ENCODE data around the gene BACH2. TPM values are rescaled to one million over a fixed set of nuclear protein-coding genes. Genes with fewer than 3 reads are reported as not detected.

The BACH2 gene
- total and polyA plus RNA-seq, 5 donors, result 0.61 to 2.8 (median 1.5) TPM

GRCh38 chr6:90274451-90275030, 22.1 kb downstream of the BACH2 start:
- no peaks in the 10 kb centered on the region for H3K9me3 ChIP-seq (ENCODE audit: control insufficient read depth, low read length)
- no peak overlapping the region for H3K27ac ChIP-seq (ENCODE audit: low read length)
- 85% methylated on average over 9 of the region's 9 CpGs for WGBS
- intact Hi-C loops (cut with DNase I), result loop anchor here in 1 of 4 donors (10.0 kb wide), 1 partner anchor 50 kb away; no protein-coding TSS in a partner anchor
- no peaks in the 10 kb centered on the region for H3K4me1 ChIP-seq (ENCODE audit: control insufficient read depth, insufficient read depth, low read length)
- H3K27me3 ChIP-seq (ENCODE audit: control insufficient read depth, insufficient read depth), result no peaks in the 10 kb centered on the region
- DNase-seq (peak in 1 of 3 donors; percentile 41), ATAC-seq (no peak)
- no peak overlapping the region for H3K4me3 ChIP-seq (ENCODE audit: low read length)

GRCh38 chr6:90273863-90274262, 22.8 kb downstream of the BACH2 start:
- 83% methylated on average over 5 of the region's 5 CpGs for WGBS
- no peak for ATAC-seq
- Histone ChIP-seq H3K27ac (ENCODE audit: low read length) (no peak overlapping the region), H3K9me3 (ENCODE audit: control insufficient read depth, low read length) (no peaks in the 10 kb centered on the region), H3K4me1 (ENCODE audit: control insufficient read depth, insufficient read depth, low read length) (no peaks in the 10 kb centered on the region), H3K4me3 (ENCODE audit: low read length) (no peak overlapping the region), H3K27me3 (ENCODE audit: control insufficient read depth, insufficient read depth) (no peaks in the 10 kb centered on the region)
- DNase-seq, result no peak
- intact Hi-C loops (cut with DNase I), result loop anchor here in 1 of 4 donors (10.0 kb wide), 1 partner anchor 49 kb away; no protein-coding TSS in a partner anchor

- Histone ChIP-seq H3K27ac (ENCODE audit: low read length) (no peak overlapping the region), H3K27me3 (ENCODE audit: control insufficient read depth, insufficient read depth) (no peaks in the 10 kb centered on the region), H3K4me1 (ENCODE audit: control insufficient read depth, insufficient read depth, low read length) (no peaks in the 10 kb centered on the region), H3K9me3 (ENCODE audit: control insufficient read depth, low read length) (no peaks in the 10 kb centered on the region), H3K4me3 (ENCODE audit: low read length) (no peak overlapping the region)
- ATAC-seq, result no peak
- intact Hi-C loops (cut with DNase I), result loop anchor here in 1 of 4 donors (10.0 kb wide), 1 partner anchor 48 kb away; no protein-coding TSS in a partner anchor
- WGBS, result 97% methylated on average over 5 of the region's 5 CpGs
- DNase-seq, result no peak
Observed at GRCh38 chr6:90272895-90273294, 23.7 kb downstream of the BACH2 start.

- DNase-seq, result no peak
- Histone ChIP-seq H3K9me3 (ENCODE audit: control insufficient read depth, low read length) (no peaks in the 10 kb centered on the region), H3K4me1 (ENCODE audit: control insufficient read depth, insufficient read depth, low read length) (no peaks in the 10 kb centered on the region), H3K27me3 (ENCODE audit: control insufficient read depth, insufficient read depth) (no peaks in the 10 kb centered on the region), H3K4me3 (ENCODE audit: low read length) (no peak overlapping the region), H3K27ac (ENCODE audit: low read length) (no peak overlapping the region)
- ATAC-seq, result no peak
- WGBS, result 71% methylated on average over 7 of the region's 7 CpGs
- intact Hi-C loops (cut with DNase I), result loop anchor here in 1 of 4 donors (10.0 kb wide), 1 partner anchor 47 kb away; no protein-coding TSS in a partner anchor
Observed at GRCh38 chr6:90271831-90272230, 24.8 kb downstream of the BACH2 start.

- intact Hi-C loops (cut with DNase I), result no loop called here
- no peak for DNase-seq
Observed at GRCh38 chr6:90269334-90269733, 27.3 kb downstream of the BACH2 start.

GRCh38 chr6:90268178-90268577, 28.5 kb downstream of the BACH2 start:
- no peak for DNase-seq
- no peak overlapping the region for H3K27ac ChIP-seq (ENCODE audit: low read length)
- no peak for ATAC-seq
- intact Hi-C loops (cut with DNase I), result no loop called here
- WGBS, result 82% methylated on average over 3 of the region's 3 CpGs
- H3K4me3 ChIP-seq (ENCODE audit: low read length), result no peak overlapping the region
- no peaks in the 10 kb centered on the region for H3K27me3 ChIP-seq (ENCODE audit: control insufficient read depth, insufficient read depth)
- no peaks in the 10 kb centered on the region for H3K4me1 ChIP-seq (ENCODE audit: control insufficient read depth, insufficient read depth, low read length)
- H3K9me3 ChIP-seq (ENCODE audit: control insufficient read depth, low read length), result no peaks in the 10 kb centered on the region

More at GRCh38 chr6:90269334-90269733, 27.3 kb downstream of the BACH2 start:
- no peak overlapping the region for H3K27ac ChIP-seq (ENCODE audit: low read length)
- H3K4me1 ChIP-seq (ENCODE audit: control insufficient read depth, insufficient read depth, low read length), result no peaks in the 10 kb centered on the region
- no peaks in the 10 kb centered on the region for H3K27me3 ChIP-seq (ENCODE audit: control insufficient read depth, insufficient read depth)
- 91% methylated on average over 1 of the region's 1 CpG for WGBS
- no peaks in the 10 kb centered on the region for H3K9me3 ChIP-seq (ENCODE audit: control insufficient read depth, low read length)
- no peak for ATAC-seq
- no peak overlapping the region for H3K4me3 ChIP-seq (ENCODE audit: low read length)

- Histone ChIP-seq H3K9me3 (ENCODE audit: control insufficient read depth, low read length) (no peaks in the 10 kb centered on the region), H3K27ac (ENCODE audit: low read length) (no peak overlapping the region), H3K27me3 (ENCODE audit: control insufficient read depth, insufficient read depth) (no peaks in the 10 kb centered on the region), H3K4me3 (ENCODE audit: low read length) (no peak overlapping the region), H3K4me1 (ENCODE audit: control insufficient read depth, insufficient read depth, low read length) (no peaks in the 10 kb centered on the region)
- DNase-seq (no peak), ATAC-seq (no peak)
- WGBS, result 83% methylated on average over 6 of the region's 6 CpGs
- intact Hi-C loops (cut with DNase I), result no loop called here
Observed at GRCh38 chr6:90266905-90267621, 29.6 kb downstream of the BACH2 start.

- no peaks in the 10 kb centered on the region for H3K27me3 ChIP-seq (ENCODE audit: control insufficient read depth, insufficient read depth)
- no peak for ATAC-seq
- intact Hi-C loops (cut with DNase I), result no loop called here
- H3K4me3 ChIP-seq (ENCODE audit: low read length), result no peak overlapping the region
- H3K9me3 ChIP-seq (ENCODE audit: control insufficient read depth, low read length), result no peaks in the 10 kb centered on the region
- H3K27ac ChIP-seq (ENCODE audit: low read length), result no peak overlapping the region
- no peaks in the 10 kb centered on the region for H3K4me1 ChIP-seq (ENCODE audit: control insufficient read depth, insufficient read depth, low read length)
- 84% methylated on average over 2 of the region's 2 CpGs for WGBS
- DNase-seq, result no peak
Observed at GRCh38 chr6:90264561-90264960, 32.1 kb downstream of the BACH2 start.

- no peak for ATAC-seq
- DNase-seq, result no peak
- no peaks in the 10 kb centered on the region for H3K4me1 ChIP-seq (ENCODE audit: control insufficient read depth, insufficient read depth, low read length)
- no peak overlapping the region for H3K4me3 ChIP-seq (ENCODE audit: low read length)
- H3K27me3 ChIP-seq (ENCODE audit: control insufficient read depth, insufficient read depth), result no peaks in the 10 kb centered on the region
- H3K9me3 ChIP-seq (ENCODE audit: control insufficient read depth, low read length), result no peaks in the 10 kb centered on the region
- intact Hi-C loops (cut with DNase I), result no loop called here
- no peak overlapping the region for H3K27ac ChIP-seq (ENCODE audit: low read length)
Observed at GRCh38 chr6:90263633-90264032, 33.0 kb downstream of the BACH2 start.

- intact Hi-C loops (cut with DNase I), result no loop called here
- no peak for DNase-seq
- H3K9me3 ChIP-seq (ENCODE audit: control insufficient read depth, low read length), result no peaks in the 10 kb centered on the region
- no peaks in the 10 kb centered on the region for H3K4me1 ChIP-seq (ENCODE audit: control insufficient read depth, insufficient read depth, low read length)
- H3K27me3 ChIP-seq (ENCODE audit: control insufficient read depth, insufficient read depth), result no peaks in the 10 kb centered on the region
- WGBS, result 96% methylated on average over 2 of the region's 2 CpGs
- no peak overlapping the region for H3K27ac ChIP-seq (ENCODE audit: low read length)
- H3K4me3 ChIP-seq (ENCODE audit: low read length), result no peak overlapping the region
- ATAC-seq, result no peak
Observed at GRCh38 chr6:90261801-90262200, 34.8 kb downstream of the BACH2 start.

GRCh38 chr6:90257486-90257738, 39.2 kb downstream of the BACH2 start:
- intact Hi-C loops (cut with DNase I), result no loop called here
- no peak for DNase-seq
- ATAC-seq, result no peak
- no peaks in the 10 kb centered on the region for H3K9me3 ChIP-seq (ENCODE audit: control insufficient read depth, low read length)
- H3K27me3 ChIP-seq (ENCODE audit: control insufficient read depth, insufficient read depth), result no peaks in the 10 kb centered on the region
- no peak overlapping the region for H3K4me3 ChIP-seq (ENCODE audit: low read length)
- H3K27ac ChIP-seq (ENCODE audit: low read length), result no peak overlapping the region
- H3K4me1 ChIP-seq (ENCODE audit: control insufficient read depth, insufficient read depth, low read length), result peaks cover 2% of the 10 kb centered on the region
- WGBS, result 95% methylated on average over 1 of the region's 1 CpG

All from right cardiac atrium (tissue), 5 donors.